HepG2 (cell line): ENCODE results near the gene GPBAR1. TPM values are rescaled to one million over a fixed set of nuclear protein-coding genes. Genes with fewer than 3 reads are reported as not detected.

Source experiments
- CAMTA2 ChIP-seq: sonication (generic); formaldehyde crosslinking; IDR thresholded peaks from 2 replicates; pipeline ENCODE4 v1.4.0; 2020; ENCODE audit warnings: mild to moderate bottlenecking, missing genetic modification reagents, borderline replicate concordance
- FIP1L1 ChIP-seq: fragments of 200-400 bp; formaldehyde crosslinking; IDR thresholded peaks from 2 replicates; pipeline ENCODE4 v1.6.1; 2018; ENCODE audit warnings: low read depth, mild to moderate bottlenecking, low read length, moderate library complexity, borderline replicate concordance; ENCODE audit not compliant: insufficient read depth
- FOXP1 ChIP-seq, 2 experiments: fragments of 450-650 bp in 1 of 2; IDR thresholded peaks; 2 replicates each; pipeline ENCODE4 v1.6.1; 2017 to 2018; ENCODE audit warnings: antibody characterized with exemption in 1 of 2
- FOXP4 ChIP-seq: sonication (generic); formaldehyde crosslinking; IDR thresholded peaks from 2 replicates; pipeline ENCODE4 v1.4.0; 2020; ENCODE audit warnings: missing genetic modification reagents
- HMG20A ChIP-seq: IDR thresholded peaks from 2 replicates; pipeline ENCODE4 v1.6.1; 2016; ENCODE audit warnings: borderline replicate concordance
- HOXA7 ChIP-seq: sonication (generic); formaldehyde crosslinking; IDR thresholded peaks from 2 replicates; pipeline ENCODE4 v1.8.1; 2022; ENCODE audit warnings: mild to moderate bottlenecking, missing genetic modification reagents, moderate library complexity
- MAFG ChIP-seq: sonication (generic); formaldehyde crosslinking; IDR thresholded peaks from 2 replicates; pipeline ENCODE4 v1.5.1; 2020; ENCODE audit warnings: mild to moderate bottlenecking, missing genetic modification reagents
- SAP130 ChIP-seq: IDR thresholded peaks from 2 replicates; pipeline ENCODE4 v1.6.1; 2016; ENCODE audit warnings: low read depth
- SMAD1 ChIP-seq: sonication (generic); formaldehyde crosslinking; IDR thresholded peaks from 2 replicates; pipeline ENCODE4 v1.4.0; 2020; ENCODE audit warnings: missing genetic modification reagents, low read depth, mild to moderate bottlenecking, borderline replicate concordance
- TIGD3 ChIP-seq: sonication (generic); formaldehyde crosslinking; IDR thresholded peaks from 2 replicates; pipeline ENCODE4 v1.5.1; 2020; ENCODE audit warnings: mild to moderate bottlenecking, missing genetic modification reagents, borderline replicate concordance
- ZNF207 ChIP-seq: fragments of 450-650 bp; IDR thresholded peaks from 2 replicates; pipeline ENCODE4 v1.6.1; 2016; ENCODE audit warnings: antibody characterized with exemption, borderline replicate concordance
- ZNF256 ChIP-seq: sonication (generic); formaldehyde crosslinking; conservative IDR thresholded peaks from 2 replicates; pipeline ENCODE4 v1.4.0; 2020; ENCODE audit warnings: missing genetic modification reagents
- ZNF530 ChIP-seq: sonication (generic); formaldehyde crosslinking; IDR thresholded peaks from 2 replicates; pipeline ENCODE4 v1.5.0; 2020; ENCODE audit warnings: low read depth, mild to moderate bottlenecking, missing genetic modification reagents
- ZNF576 ChIP-seq: sonication (generic); formaldehyde crosslinking; IDR thresholded peaks from 2 replicates; pipeline ENCODE4 v1.4.0; 2020; ENCODE audit warnings: mild to moderate bottlenecking, missing genetic modification reagents
- ZNF580 ChIP-seq: IDR thresholded peaks from 2 replicates; pipeline ENCODE4 v1.6.1; 2016; ENCODE audit warnings: low read depth, borderline replicate concordance
- ZNF597 ChIP-seq: sonication (generic); formaldehyde crosslinking; IDR thresholded peaks from 2 replicates; pipeline ENCODE4 v1.5.0; 2020; ENCODE audit warnings: missing genetic modification reagents
- ZNF646 ChIP-seq: sonication (generic); formaldehyde crosslinking; IDR thresholded peaks from 2 replicates; pipeline ENCODE4 v1.9.0; 2021; ENCODE audit warnings: mild to moderate bottlenecking, missing genetic modification reagents
- ZNF878 ChIP-seq: sonication (generic); formaldehyde crosslinking; IDR thresholded peaks from 2 replicates; pipeline ENCODE4 v1.8.1; 2023; ENCODE audit warnings: mild to moderate bottlenecking, missing genetic modification reagents, moderate library complexity
- polyA plus RNA-seq, 8 experiments: library from polyadenylated mRNA; depleted of rRNA in 3 of 8; stranded (reverse) in 7 of 8; unstranded in 1 of 8; fragments of >200 nt; fragmentation: Illumina TruSeq in 4 of 8; extraction: Trizol in 4 of 8; gene quantifications; 2 replicates each; pipeline versions ENCODE4 v1.2.1 to v1.2.3, GENCODE V29; 2011 to 2016; ENCODE audit warnings: low read depth in 4 of 8, missing spikeins in 1 of 8, mixed read lengths in 1 of 8; ENCODE audit not compliant: insufficient read depth in 1 of 8
- total RNA-seq, 5 experiments: library from RNA; depleted of rRNA; stranded (reverse); fragments of >200 nt; fragmentation: Illumina TruSeq; extraction: Trizol; gene quantifications; 2 replicates each; pipeline ENCODE4 v1.2.3, GENCODE V29; 2016; ENCODE audit warnings: low read depth in 1 of 5

The GPBAR1 gene
- total and polyA plus RNA-seq, 2 of the 13 experiments (the other 11 are each of a cell fraction or from before 2014, with no cell fraction given) = 0.05 to 0.09 TPM

- TF ChIP-seq ZNF646 (CRISPR knock-in tag) (no peak), CAMTA2 (CRISPR knock-in tag) (no peak), ZNF256 (no peak), HOXA7 (no peak), TIGD3 (CRISPR knock-in tag) (no peak), SMAD1 (CRISPR knock-in tag) (peak; percentile 47; the same call in 1 of the 2 replicates), HMG20A (no peak), SAP130 (CRISPR knock-in tag) (peak; percentile 86), ZNF597 (CRISPR knock-in tag) (no peak), ZNF580 (CRISPR knock-in tag) (peak; percentile 86; the same call in 1 of the 2 replicates), FIP1L1 (no peak), MAFG (CRISPR knock-in tag) (no peak), ZNF530 (no peak), ZNF576 (CRISPR knock-in tag) (no peak), ZNF878 (CRISPR knock-in tag) (no peak), FOXP1 (IDR thresholded peaks at IDR 0.05) (no peak), FOXP1 (CRISPR knock-in tag; IDR thresholded peaks at IDR 0.05) (no peak), ZNF207 (no peak), FOXP4 (peak; percentile 60)
Measured at GRCh38 chr2:218301176-218301819, 40.5 kb downstream of the GPBAR1 start (continued).
